GM12874 (cell line): ENCODE measurements around the gene PRKCH.

Experiments used
- CTCF ChIP-seq: IDR thresholded peaks from 2 replicates; pipeline ENCODE4 v1.5.1; 2011; ENCODE audit warnings: low read depth, mild to moderate bottlenecking, control low read depth, low read length, moderate library complexity; ENCODE audit not compliant: insufficient read depth

PRKCH gene

GRCh38 chr14:61281948-61282275, 39.5 kb upstream of the PRKCH start:
- TF ChIP-seq CTCF = no peak

- no peak for TF ChIP-seq CTCF
Measured at GRCh38 chr14:61282746-61283145, 38.6 kb upstream of the PRKCH start.

GRCh38 chr14:61284001-61284400, 37.4 kb upstream of the PRKCH start:
- no peak for TF ChIP-seq CTCF

GRCh38 chr14:61285364-61285763, 36.0 kb upstream of the PRKCH start:
- no peak for TF ChIP-seq CTCF

- no peak for TF ChIP-seq CTCF
Measured at GRCh38 chr14:61287196-61287595, 34.2 kb upstream of the PRKCH start.

GRCh38 chr14:61288228-61288627, 33.2 kb upstream of the PRKCH start:
- TF ChIP-seq CTCF = no peak

GRCh38 chr14:61288720-61289119, 32.7 kb upstream of the PRKCH start:
- no peak for TF ChIP-seq CTCF

GRCh38 chr14:61290701-61291100, 30.7 kb upstream of the PRKCH start:
- TF ChIP-seq CTCF = no peak
